Liver (tissue), 9 donors: Measurements from ENCODE around the gene IL10. TPM values are rescaled to one million over a fixed set of nuclear protein-coding genes. Genes with fewer than 3 reads are reported as not detected.

ENCODE experiments used
- DNase-seq: peaks from one replicate; pipeline ENCODE4 v3.0.0-alpha.2; 2017; ENCODE audit warnings: low spot score
- H3K27ac ChIP-seq, 2 donors: one replicate each; pipeline ENCODE4 v1.7.0; 2013; ENCODE audit warnings: inconsistent platforms in 2 of 2, low read length in 2 of 2, control low read depth in 1 of 2, low read depth in 1 of 2, mild to moderate bottlenecking in 1 of 2
- H3K27me3 ChIP-seq, 4 donors: one replicate each; pipeline versions ENCODE4 v1.6.1 to v1.7.0; 2013; ENCODE audit warnings: low read length in 3 of 4, inconsistent platforms in 1 of 4, mild to moderate bottlenecking in 1 of 4, moderate library complexity in 1 of 4; ENCODE audit not compliant: control insufficient read depth in 4 of 4, insufficient read depth in 4 of 4
- H3K36me3 ChIP-seq, 4 donors: one replicate each; pipeline versions ENCODE4 v1.6.1 to v1.7.0; 2013; ENCODE audit warnings: low read length in 3 of 4, mild to moderate bottlenecking in 3 of 4, low read depth in 1 of 4, moderate library complexity in 1 of 4; ENCODE audit not compliant: control insufficient read depth in 4 of 4, insufficient read depth in 3 of 4
- H3K4me1 ChIP-seq, 4 donors: one replicate each; pipeline versions ENCODE4 v1.6.1 to v1.7.0; 2013; ENCODE audit warnings: low read length in 3 of 4, mild to moderate bottlenecking in 3 of 4, moderate library complexity in 1 of 4; ENCODE audit not compliant: control insufficient read depth in 4 of 4, insufficient read depth in 4 of 4
- H3K4me3 ChIP-seq, 3 donors: one replicate each; pipeline versions ENCODE4 v1.6.1 to v1.7.0; 2013; ENCODE audit warnings: low read length in 3 of 3, control low read depth in 1 of 3, low read depth in 1 of 3, mild to moderate bottlenecking in 1 of 3
- H3K9ac ChIP-seq, 2 donors: one replicate each; pipeline ENCODE4 v1.7.0; 2013; ENCODE audit warnings: low read length in 2 of 2, mild to moderate bottlenecking in 2 of 2, moderate library complexity in 2 of 2, control low read depth in 1 of 2, low read depth in 1 of 2
- H3K9me3 ChIP-seq, 4 donors: one replicate each; pipeline versions ENCODE4 v1.6.1 to v1.7.0; 2013; ENCODE audit warnings: low read length in 3 of 4; ENCODE audit not compliant: control insufficient read depth in 4 of 4
- FOXA1 ChIP-seq: IDR thresholded peaks from 2 replicates; pipeline ENCODE4 v1.6.1; 2016; ENCODE audit warnings: antibody characterized with exemption
- FOXA2 ChIP-seq: IDR thresholded peaks from 2 replicates; pipeline ENCODE4 v1.6.1; 2016; ENCODE audit warnings: antibody characterized with exemption
- GABPA ChIP-seq, 2 donors: IDR thresholded peaks in 1 of 2; conservative IDR thresholded peaks in 1 of 2; 2 replicates each; pipeline ENCODE4 v1.6.1; 2016; ENCODE audit warnings: antibody characterized with exemption in 2 of 2, mild to moderate bottlenecking in 1 of 2, moderate library complexity in 1 of 2
- HNF4A ChIP-seq, 2 donors: conservative IDR thresholded peaks; 2 replicates each; pipeline ENCODE4 v1.6.1; 2016; ENCODE audit warnings: antibody characterized with exemption in 2 of 2, mild to moderate bottlenecking in 2 of 2
- HNF4G ChIP-seq: IDR thresholded peaks from 2 replicates; pipeline ENCODE4 v1.6.1; 2016; ENCODE audit warnings: antibody characterized with exemption
- JUND ChIP-seq, 2 donors: IDR thresholded peaks; 2 replicates each; pipeline ENCODE4 v1.6.1; 2016; ENCODE audit warnings: antibody characterized with exemption in 2 of 2
- NR2F2 ChIP-seq: IDR thresholded peaks from 2 replicates; pipeline ENCODE4 v1.6.1; 2016; ENCODE audit warnings: antibody characterized with exemption
- RAD21 ChIP-seq, 2 donors: IDR thresholded peaks; 2 replicates each; pipeline ENCODE4 v1.6.1; 2016; ENCODE audit warnings: antibody characterized with exemption in 2 of 2, mild to moderate bottlenecking in 2 of 2
- RXRA ChIP-seq, 2 donors: IDR thresholded peaks; 2 replicates each; pipeline ENCODE4 v1.6.1; 2017 to 2018; ENCODE audit warnings: antibody characterized with exemption in 2 of 2, mild to moderate bottlenecking in 1 of 2
- SP1 ChIP-seq: IDR thresholded peaks from 2 replicates; pipeline ENCODE4 v1.6.1; 2018; ENCODE audit warnings: antibody characterized with exemption, mild to moderate bottlenecking
- TAF1 ChIP-seq: conservative IDR thresholded peaks from 2 replicates; pipeline ENCODE4 v1.6.1; 2016; ENCODE audit warnings: antibody characterized with exemption, mild to moderate bottlenecking
- WGBS: extraction: QIAGEN DNeasy Blood & Tissue Kit; methylation state at CpG from one replicate; pipeline ENCODE4 v1.1.7; 2013; 5-methylcytosine and 5-hydroxymethylcytosine counted together
- polyA plus RNA-seq, 2 donors: library from polyadenylated mRNA; stranded (reverse) in 1 of 2; unstranded in 1 of 2; fragments of 200-250 nt in 1 of 2; fragments of >200 nt in 1 of 2; fragmentation: Nextera tagmentation in 1 of 2; extraction: Ambion mirVana in 1 of 2; gene quantifications; one replicate each; pipeline versions ENCODE4 v1.2.1 to v1.2.3, GENCODE V29; 2013 to 2015
- total RNA-seq, 2 donors: library from RNA; depleted of rRNA; stranded (reverse); fragments of >200 nt; gene quantifications; one replicate each; pipeline ENCODE4 v1.2.3, GENCODE V29; 2014
- TF ChIP-seq, protein P1 (sequence below): fragments of 150-350 bp; IDR thresholded peaks from 2 replicates; pipeline ENCODE4 v1.5.1; 2017; ENCODE audit warnings: improper control_type of control experiment, low read depth, low read length; ENCODE audit not compliant: missing input control
- TF ChIP-seq, protein P2 (sequence below): IDR thresholded peaks from 2 replicates; pipeline ENCODE4 v1.6.1; 2016; ENCODE audit warnings: antibody characterized with exemption
- TF ChIP-seq, protein P3 (sequence below): IDR thresholded peaks from 2 replicates; pipeline ENCODE4 v1.6.1; 2016; ENCODE audit warnings: antibody characterized with exemption, mild to moderate bottlenecking
- donor health status: healthy.
- donor health status: healthy.
- donor health status: healthy.
- donor health status: healthy.
- donor health status: healthy.

Gene IL10
- total and polyA plus RNA-seq, 4 donors, result 0.23 to 1.4 (median 0.59) TPM

DNA sequence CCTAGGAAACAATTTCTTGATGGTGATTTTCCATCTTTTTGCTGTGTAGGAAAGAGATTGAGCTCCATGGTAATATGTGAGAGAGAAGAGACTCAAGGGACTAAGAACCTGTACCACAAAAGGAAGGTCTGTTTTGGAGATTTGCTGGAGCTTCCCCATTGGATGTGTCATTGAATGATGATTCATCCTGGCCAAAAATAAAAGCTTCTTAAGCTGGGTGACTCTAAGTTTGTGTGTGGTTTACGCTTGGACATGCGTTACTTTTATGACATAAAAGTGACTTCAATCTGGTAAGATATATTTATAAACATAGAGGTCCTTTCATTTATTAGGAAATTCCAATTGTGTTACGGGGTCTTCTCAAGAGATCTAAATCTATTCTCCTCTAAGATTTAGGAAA lies 19.2 kb downstream of the IL10 start:
- Histone ChIP-seq H3K9ac (no peak overlapping the region), H3K4me1 (no peaks in the 10 kb centered on the region), H3K4me3 (no peak overlapping the region), H3K27me3 (no peaks in the 10 kb centered on the region), H3K9me3 (no peaks in the 10 kb centered on the region), H3K27ac (no peak overlapping the region), H3K36me3 (no peaks in the 10 kb centered on the region)
- WGBS, result 96% methylated on average over 3 of the region's 3 CpGs
- TF ChIP-seq, protein P1, sequence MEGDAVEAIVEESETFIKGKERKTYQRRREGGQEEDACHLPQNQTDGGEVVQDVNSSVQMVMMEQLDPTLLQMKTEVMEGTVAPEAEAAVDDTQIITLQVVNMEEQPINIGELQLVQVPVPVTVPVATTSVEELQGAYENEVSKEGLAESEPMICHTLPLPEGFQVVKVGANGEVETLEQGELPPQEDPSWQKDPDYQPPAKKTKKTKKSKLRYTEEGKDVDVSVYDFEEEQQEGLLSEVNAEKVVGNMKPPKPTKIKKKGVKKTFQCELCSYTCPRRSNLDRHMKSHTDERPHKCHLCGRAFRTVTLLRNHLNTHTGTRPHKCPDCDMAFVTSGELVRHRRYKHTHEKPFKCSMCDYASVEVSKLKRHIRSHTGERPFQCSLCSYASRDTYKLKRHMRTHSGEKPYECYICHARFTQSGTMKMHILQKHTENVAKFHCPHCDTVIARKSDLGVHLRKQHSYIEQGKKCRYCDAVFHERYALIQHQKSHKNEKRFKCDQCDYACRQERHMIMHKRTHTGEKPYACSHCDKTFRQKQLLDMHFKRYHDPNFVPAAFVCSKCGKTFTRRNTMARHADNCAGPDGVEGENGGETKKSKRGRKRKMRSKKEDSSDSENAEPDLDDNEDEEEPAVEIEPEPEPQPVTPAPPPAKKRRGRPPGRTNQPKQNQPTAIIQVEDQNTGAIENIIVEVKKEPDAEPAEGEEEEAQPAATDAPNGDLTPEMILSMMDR, result no peak
- no peak for DNase-seq

DNA sequence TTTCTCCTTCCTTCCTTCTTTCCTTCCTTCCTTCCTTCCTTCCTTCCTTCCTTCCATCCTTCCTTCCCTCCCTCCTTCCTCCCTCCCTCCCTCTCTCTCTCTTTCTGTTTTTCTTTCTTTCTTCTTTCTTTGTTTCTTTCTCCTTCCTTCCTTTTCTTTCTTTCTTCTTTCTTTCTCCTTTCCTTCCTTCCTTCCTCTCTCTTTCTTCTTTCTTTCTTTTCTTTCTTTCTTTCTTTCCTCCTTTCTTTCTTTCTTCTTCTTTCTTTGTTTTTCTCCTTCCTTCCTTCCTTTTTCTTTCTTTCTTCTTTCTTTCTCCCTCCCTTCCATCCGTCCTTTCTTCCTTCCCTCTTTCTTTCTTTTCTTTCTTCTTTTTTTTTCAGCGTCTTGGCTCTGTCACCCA lies 19.8 kb downstream of the IL10 start:
- Histone ChIP-seq H3K4me1 (no peaks in the 10 kb centered on the region), H3K36me3 (no peaks in the 10 kb centered on the region), H3K9ac (no peak overlapping the region), H3K4me3 (no peak overlapping the region), H3K9me3 (no peaks in the 10 kb centered on the region), H3K27me3 (no peaks in the 10 kb centered on the region), H3K27ac (no peak overlapping the region)
- WGBS, result 81% methylated on average over 2 of the region's 2 CpGs
- DNase-seq, result no peak
- no peak for TF ChIP-seq GABPA (IDR thresholded peaks at IDR 0.05 in 1 of 2, conservative IDR thresholded peaks at IDR 0.05 in 1 of 2)
- TF ChIP-seq RAD21 (IDR thresholded peaks at IDR 0.05), result no peak
- TF ChIP-seq FOXA2, result no peak
- no peak for TF ChIP-seq TAF1
- TF ChIP-seq, protein P2, sequence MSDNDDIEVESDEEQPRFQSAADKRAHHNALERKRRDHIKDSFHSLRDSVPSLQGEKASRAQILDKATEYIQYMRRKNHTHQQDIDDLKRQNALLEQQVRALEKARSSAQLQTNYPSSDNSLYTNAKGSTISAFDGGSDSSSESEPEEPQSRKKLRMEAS, result no peak
- TF ChIP-seq, protein P3, sequence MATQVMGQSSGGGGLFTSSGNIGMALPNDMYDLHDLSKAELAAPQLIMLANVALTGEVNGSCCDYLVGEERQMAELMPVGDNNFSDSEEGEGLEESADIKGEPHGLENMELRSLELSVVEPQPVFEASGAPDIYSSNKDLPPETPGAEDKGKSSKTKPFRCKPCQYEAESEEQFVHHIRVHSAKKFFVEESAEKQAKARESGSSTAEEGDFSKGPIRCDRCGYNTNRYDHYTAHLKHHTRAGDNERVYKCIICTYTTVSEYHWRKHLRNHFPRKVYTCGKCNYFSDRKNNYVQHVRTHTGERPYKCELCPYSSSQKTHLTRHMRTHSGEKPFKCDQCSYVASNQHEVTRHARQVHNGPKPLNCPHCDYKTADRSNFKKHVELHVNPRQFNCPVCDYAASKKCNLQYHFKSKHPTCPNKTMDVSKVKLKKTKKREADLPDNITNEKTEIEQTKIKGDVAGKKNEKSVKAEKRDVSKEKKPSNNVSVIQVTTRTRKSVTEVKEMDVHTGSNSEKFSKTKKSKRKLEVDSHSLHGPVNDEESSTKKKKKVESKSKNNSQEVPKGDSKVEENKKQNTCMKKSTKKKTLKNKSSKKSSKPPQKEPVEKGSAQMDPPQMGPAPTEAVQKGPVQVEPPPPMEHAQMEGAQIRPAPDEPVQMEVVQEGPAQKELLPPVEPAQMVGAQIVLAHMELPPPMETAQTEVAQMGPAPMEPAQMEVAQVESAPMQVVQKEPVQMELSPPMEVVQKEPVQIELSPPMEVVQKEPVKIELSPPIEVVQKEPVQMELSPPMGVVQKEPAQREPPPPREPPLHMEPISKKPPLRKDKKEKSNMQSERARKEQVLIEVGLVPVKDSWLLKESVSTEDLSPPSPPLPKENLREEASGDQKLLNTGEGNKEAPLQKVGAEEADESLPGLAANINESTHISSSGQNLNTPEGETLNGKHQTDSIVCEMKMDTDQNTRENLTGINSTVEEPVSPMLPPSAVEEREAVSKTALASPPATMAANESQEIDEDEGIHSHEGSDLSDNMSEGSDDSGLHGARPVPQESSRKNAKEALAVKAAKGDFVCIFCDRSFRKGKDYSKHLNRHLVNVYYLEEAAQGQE, result no peak
- no peak for TF ChIP-seq JUND (IDR thresholded peaks at IDR 0.05)
- TF ChIP-seq HNF4A (conservative IDR thresholded peaks at IDR 0.05), result no peak
- TF ChIP-seq RXRA (IDR thresholded peaks at IDR 0.05), result no peak

DNA sequence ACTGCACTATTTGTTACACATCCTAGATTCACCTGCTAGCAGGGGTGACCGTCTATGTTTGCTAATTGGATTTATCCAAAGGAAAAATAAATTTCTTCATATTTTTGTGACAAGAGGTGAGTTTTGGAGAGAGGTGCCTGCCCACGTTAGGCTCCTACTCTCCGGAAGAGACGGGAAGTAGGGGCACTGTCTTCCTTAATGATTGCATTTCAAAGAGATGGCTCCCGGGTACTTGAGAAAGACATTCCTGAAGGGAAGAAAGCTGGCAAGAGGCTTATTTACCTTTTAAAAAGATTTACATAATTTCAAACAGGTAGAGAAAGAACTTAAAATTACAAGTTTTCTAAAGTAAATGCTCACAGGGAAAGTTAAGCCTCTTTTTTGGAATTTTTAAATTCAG lies 20.4 kb downstream of the IL10 start:
- WGBS, result 55% methylated on average over 5 of the region's 5 CpGs
- Histone ChIP-seq H3K27me3 (no peaks in the 10 kb centered on the region), H3K4me3 (no peak overlapping the region), H3K4me1 (no peaks in the 10 kb centered on the region), H3K9ac (no peak overlapping the region), H3K36me3 (no peaks in the 10 kb centered on the region), H3K27ac (no peak overlapping the region), H3K9me3 (no peaks in the 10 kb centered on the region)
- TF ChIP-seq FOXA1 (no peak), NR2F2 (no peak), JUND (IDR thresholded peaks at IDR 0.05) (no peak), HNF4G (no peak), SP1 (no peak)
- TF ChIP-seq, protein P3, result no peak
- no peak for DNase-seq
